H9 (cell line): Measurements from ENCODE around the gene AMER3. TPM values are rescaled to one million over a fixed set of nuclear protein-coding genes. Genes with fewer than 3 reads are reported as not detected.

Experiments
- DNase-seq: peaks from one replicate; pipeline ENCODE4 v3.0.0-alpha.2; 2017
- H2AFZ ChIP-seq: one replicate; pipeline ENCODE4 v1.6.1; 2013; ENCODE audit warnings: mild to moderate bottlenecking, low read length, control low read depth, moderate library complexity
- H2AK5ac ChIP-seq: 2 replicates; pipeline ENCODE4 v1.6.1; 2013; ENCODE audit warnings: low read length, control low read depth, mixed read lengths; ENCODE audit not compliant: insufficient read length
- H2BK120ac ChIP-seq: one replicate; pipeline ENCODE4 v1.6.1; 2013; ENCODE audit warnings: low read depth, mild to moderate bottlenecking, low read length, control low read depth, inconsistent platforms; ENCODE audit not compliant: poor library complexity, severe bottlenecking
- H2BK12ac ChIP-seq: 2 replicates; pipeline ENCODE4 v1.6.1; 2013; ENCODE audit warnings: low read length, control low read depth, mixed read lengths, low read depth; ENCODE audit not compliant: insufficient read length
- H2BK15ac ChIP-seq: 2 replicates; pipeline ENCODE4 v1.6.1; 2013; ENCODE audit warnings: low read depth, low read length, control low read depth
- H2BK20ac ChIP-seq: one replicate; pipeline ENCODE4 v1.6.1; 2013; ENCODE audit warnings: low read depth, mild to moderate bottlenecking, low read length, control low read depth, inconsistent platforms; ENCODE audit not compliant: poor library complexity, severe bottlenecking
- H2BK5ac ChIP-seq: 2 replicates; pipeline ENCODE4 v1.6.1; 2013; ENCODE audit warnings: low read length, control low read depth, mixed read lengths; ENCODE audit not compliant: insufficient read length
- H3K14ac ChIP-seq: 2 replicates; pipeline ENCODE4 v1.6.1; 2013; ENCODE audit warnings: low read length, control low read depth; ENCODE audit not compliant: insufficient read depth
- H3K18ac ChIP-seq: 2 replicates; pipeline ENCODE4 v1.6.1; 2013; ENCODE audit warnings: low read depth, mild to moderate bottlenecking, mixed read lengths, low read length, control low read depth; ENCODE audit not compliant: insufficient read length
- H3K23ac ChIP-seq: 2 replicates; pipeline ENCODE4 v1.6.1; 2013; ENCODE audit warnings: low read length, control low read depth, mixed read lengths, low read depth; ENCODE audit not compliant: insufficient read length
- H3K23me2 ChIP-seq: 2 replicates; pipeline ENCODE4 v1.6.1; 2013; ENCODE audit warnings: low read depth, mild to moderate bottlenecking, mixed read lengths, low read length, control low read depth; ENCODE audit not compliant: insufficient read length, poor library complexity, severe bottlenecking
- H3K27ac ChIP-seq: 2 replicates; pipeline ENCODE4 v1.5.1; 2013; ENCODE audit warnings: low read length, control low read depth, mixed read lengths, low read depth; ENCODE audit not compliant: insufficient read length
- H3K27me3 ChIP-seq: 2 replicates; pipeline ENCODE4 v1.6.1; 2013; ENCODE audit warnings: low read length, control low read depth, inconsistent platforms; ENCODE audit not compliant: insufficient read depth
- H3K4ac ChIP-seq: 2 replicates; pipeline ENCODE4 v1.6.1; 2013; ENCODE audit warnings: low read depth, mild to moderate bottlenecking, control low read depth, inconsistent platforms, low read length, moderate library complexity
- H3K4me1 ChIP-seq: 2 replicates; pipeline ENCODE4 v1.6.1; 2013; ENCODE audit warnings: low read length, control low read depth, inconsistent platforms; ENCODE audit not compliant: insufficient read depth
- H3K4me2 ChIP-seq: 2 replicates; pipeline ENCODE4 v1.6.1; 2013; ENCODE audit warnings: low read length, control low read depth, mixed read lengths; ENCODE audit not compliant: insufficient read length, insufficient read depth
- H3K56ac ChIP-seq: 2 replicates; pipeline ENCODE4 v1.6.1; 2013; ENCODE audit warnings: low read depth, mild to moderate bottlenecking, mixed read lengths, low read length, control low read depth; ENCODE audit not compliant: insufficient read length
- H3K79me1 ChIP-seq: 2 replicates; pipeline ENCODE4 v1.6.1; 2013; ENCODE audit warnings: low read depth, mild to moderate bottlenecking, moderate library complexity, low read length, control low read depth, inconsistent platforms; ENCODE audit not compliant: insufficient read depth, poor library complexity, severe bottlenecking
- H3K79me2 ChIP-seq: 2 replicates; pipeline ENCODE4 v1.6.1; 2013; ENCODE audit warnings: low read length, control low read depth, inconsistent platforms; ENCODE audit not compliant: insufficient read depth
- H3K9ac ChIP-seq: 2 replicates; pipeline ENCODE4 v1.6.1; 2013; ENCODE audit warnings: low read length, control low read depth, mixed read lengths; ENCODE audit not compliant: insufficient read length; ENCODE audit errors: extremely low read depth
- H3K9me3 ChIP-seq: one replicate; pipeline ENCODE4 v1.6.1; 2013; ENCODE audit warnings: low read depth, low read length, inconsistent platforms; ENCODE audit not compliant: control insufficient read depth
- H3T11ph ChIP-seq: one replicate; pipeline ENCODE4 v1.6.1; 2013; ENCODE audit warnings: mild to moderate bottlenecking, low read length, control low read depth, inconsistent platforms
- H4K20me1 ChIP-seq: one replicate; pipeline ENCODE4 v1.6.1; 2013; ENCODE audit not compliant: control insufficient read depth, insufficient read length, insufficient read depth
- H4K5ac ChIP-seq: 2 replicates; pipeline ENCODE4 v1.6.1; 2013; ENCODE audit warnings: low read depth, mild to moderate bottlenecking, mixed read lengths, low read length, control low read depth; ENCODE audit not compliant: insufficient read length
- H4K8ac ChIP-seq: replicated peaks from 2 replicates; pipeline ENCODE4 v1.6.1; 2013; ENCODE audit warnings: low read length, control low read depth, mixed read lengths, low read depth; ENCODE audit not compliant: insufficient read length
- H4K91ac ChIP-seq: 2 replicates; pipeline ENCODE4 v1.6.1; 2013; ENCODE audit warnings: low read depth, mild to moderate bottlenecking, moderate library complexity, mixed read lengths, low read length, control low read depth; ENCODE audit not compliant: insufficient read length
- H3K27ac Mint-ChIP-seq, 3 experiments: 2 replicates in 2 of 3; 3 replicates in 1 of 3; pipeline ENCODE4 v1.8.0; 2020 to 2021; ENCODE audit warnings: mixed read lengths in 3 of 3, mild to moderate bottlenecking in 1 of 3, moderate library complexity in 1 of 3
- H3K27me3 Mint-ChIP-seq: 2 replicates; pipeline ENCODE4 v1.8.0; 2021; ENCODE audit warnings: low read depth, mild to moderate bottlenecking, moderate library complexity, mixed read lengths
- H3K36me3 Mint-ChIP-seq, 3 experiments: 2 replicates in 2 of 3; 3 replicates in 1 of 3; pipeline ENCODE4 v1.8.0; 2020 to 2021; ENCODE audit warnings: low read depth in 3 of 3, mixed read lengths in 3 of 3; ENCODE audit not compliant: insufficient read depth in 1 of 3
- H3K4me1 Mint-ChIP-seq, 2 experiments: 2 replicates each; pipeline ENCODE4 v1.8.0; 2020; ENCODE audit warnings: mixed read lengths in 2 of 2
- H3K4me3 Mint-ChIP-seq, 2 experiments: 2 replicates in 1 of 2; 3 replicates in 1 of 2; pipeline ENCODE4 v1.8.0; 2020 to 2021; ENCODE audit warnings: mild to moderate bottlenecking in 2 of 2, mixed read lengths in 2 of 2, moderate library complexity in 1 of 2
- H3K9me3 Mint-ChIP-seq, 2 experiments: 2 replicates in 1 of 2; 3 replicates in 1 of 2; pipeline ENCODE4 v1.8.0; 2020; ENCODE audit warnings: mild to moderate bottlenecking in 2 of 2, mixed read lengths in 2 of 2, moderate library complexity in 1 of 2
- CTCF ChIP-seq: fragments of 200-600 bp; sonication (generic); conservative IDR thresholded peaks from 3 replicates; pipeline ENCODE4 v1.8.0; 2021; ENCODE audit warnings: antibody characterized with exemption, mild to moderate bottlenecking
- WGBS: extraction: QIAGEN DNeasy Blood & Tissue Kit; methylation state at CpG from one replicate; pipeline ENCODE4 v1.1.7; 2013; ENCODE audit warnings: missing lambda C conversion rate, low lambda C conversion rate, mixed read lengths; ENCODE audit not compliant: insufficient read length; ENCODE audit errors: extremely low coverage; 5-methylcytosine and 5-hydroxymethylcytosine counted together
- total RNA-seq: library from RNA; stranded (reverse); gene quantifications from 2 replicates; pipeline ENCODE4 v1.2.1, GENCODE V29; 2021

Gene AMER3
- total RNA-seq, 1 experiment from 2014 or later: 0.59 TPM

GRCh38 chr2:130776550-130776949, 21.2 kb downstream of the AMER3 start:
- Histone ChIP-seq H2BK20ac (no peak overlapping the region), H3K4me2 (no peak overlapping the region)

More at GRCh38 chr2:130776550-130776949, 21.2 kb downstream of the AMER3 start:
- no peaks in the 10 kb centered on the region for H3K23me2 ChIP-seq
- no peak overlapping the region for H3T11ph ChIP-seq
- peak; percentile 38 for DNase-seq
- Mint-ChIP-seq H3K27me3 (peaks cover 2% of the 10 kb centered on the region; the same call in 1 of the 2 replicates), H3K4me3 (no peak overlapping the region), H3K27ac (no peak overlapping the region), H3K36me3 (peaks cover 0 to 9% (median 7%) of the 10 kb centered on the region in 3 experiments; a peak in 3 of 7 replicates), H3K9me3 (peaks cover 5 to 14% of the 10 kb centered on the region in 2 experiments; a peak in 3 of 5 replicates), H3K4me1 (no peaks in the 10 kb centered on the region)
- H3K9ac ChIP-seq: no peak overlapping the region
- no peaks in the 10 kb centered on the region for H3K4me1 ChIP-seq
- no peak overlapping the region for H2BK15ac ChIP-seq
- H3K56ac ChIP-seq: no peak overlapping the region
- no CpG with 5 or more reads among the region's 4 CpGs for WGBS
- no peak overlapping the region for H4K8ac ChIP-seq
- H3K27ac ChIP-seq: no peak overlapping the region
- no peaks in the 10 kb centered on the region for H3K9me3 ChIP-seq
- H2BK120ac ChIP-seq: no peak overlapping the region
- H3K79me2 ChIP-seq: no peaks in the 10 kb centered on the region
- H4K91ac ChIP-seq: no peak overlapping the region
- H3K14ac ChIP-seq: no peak overlapping the region
- TF ChIP-seq CTCF: peak; percentile 50
- no peak overlapping the region for H3K18ac ChIP-seq
- H4K5ac ChIP-seq: no peak overlapping the region
- H3K4ac ChIP-seq: no peak overlapping the region
- no peak overlapping the region for H2BK5ac ChIP-seq
- H3K79me1 ChIP-seq: no peaks in the 10 kb centered on the region
- H3K23ac ChIP-seq: no peak overlapping the region
- no peak overlapping the region for H2BK12ac ChIP-seq
- H4K20me1 ChIP-seq: no peaks in the 10 kb centered on the region
- H2AFZ ChIP-seq: no peak overlapping the region
- H3K27me3 ChIP-seq: no peaks in the 10 kb centered on the region
- no peak overlapping the region for H2AK5ac ChIP-seq
